ENCODE data around the gene HAPLN2. TPM values are rescaled to one million over a fixed set of nuclear protein-coding genes. Genes with fewer than 3 reads are reported as not detected.

The HAPLN2 gene
- total and polyA plus RNA-seq, 2 of the 4 experiments (the other 2 are of a cell fraction), result not detected

- H2BK20ac ChIP-seq (ENCODE audit: low read depth, low read length), result no peak overlapping the region
- H3K18ac ChIP-seq (ENCODE audit: low read depth, low read length), result no peak overlapping the region
- dilution Hi-C loops (cut with HindIII; ENCODE audit: low sequenced_read_pairs, unreplicated experiment), result no loop called here
- H3K4me1 ChIP-seq (ENCODE audit: control insufficient read depth, insufficient read depth, low read length), result no peaks in the 10 kb centered on the region
- no TSS peak for BruUV-seq (replicated peaks)
- no peak overlapping the region for H2BK120ac ChIP-seq (ENCODE audit: low read depth, low read length)
- in situ Hi-C loops (cut with MboI; ENCODE audit: low sequenced_read_pairs), result no loop called here
- no peak overlapping the region for H3K4ac ChIP-seq (ENCODE audit: low read depth, low read length)
- H2AK9ac ChIP-seq (replicated peaks; ENCODE audit: low read depth, low read length, poor library complexity), result no peak overlapping the region
- CTCF ChIA-PET, result interaction anchor here (1.1 kb wide), 1 partner anchor 13 kb away, joined by 3 read pairs; no protein-coding TSS in a partner anchor
- H4K8ac ChIP-seq (ENCODE audit: low read depth in 2 of 2, low read length in 2 of 2), result no peak overlapping the region
- H3K27ac ChIP-seq (ENCODE audit: insufficient read depth, low read length), result no peak overlapping the region
- H2BK5ac ChIP-seq (ENCODE audit: low read depth, low read length, poor library complexity, severe bottlenecking), result no peak overlapping the region
- H3K9me3 ChIP-seq (ENCODE audit: control insufficient read depth, insufficient read depth, low read length), result 0 out of 2 replicates have a peak, but pooled peaks cover 1% of the 10 kb centered on the region
- H3K56ac ChIP-seq (ENCODE audit: extremely low read depth, insufficient read depth, low read length), result no peak overlapping the region
- no peak overlapping the region for H2AK5ac ChIP-seq (ENCODE audit: low read depth, low read length)
- no peaks in the 10 kb centered on the region for H3K9me1 ChIP-seq (ENCODE audit: insufficient read depth, low read length)
- intact Hi-C loops (cut with micrococcal nuclease), result no loop called here
- TF ChIP-seq FOS (IDR thresholded peaks at IDR 0.05; ENCODE audit: low read depth, low read length) (no peak), POLR2A (IDR thresholded peaks at IDR 0.05; ENCODE audit: low read depth, low read length) (no peak), SMC3 (IDR thresholded peaks at IDR 0.05; ENCODE audit: low read depth, low read length) (no peak), CEBPB (IDR thresholded peaks at IDR 0.05; ENCODE audit: low read depth, low read length) (no peak), RFX5 (IDR thresholded peaks at IDR 0.05; ENCODE audit: low read depth, low read length) (no peak), MAZ (IDR thresholded peaks at IDR 0.05; ENCODE audit: borderline replicate concordance, low read depth, low read length) (no peak), RCOR1 (IDR thresholded peaks at IDR 0.05; ENCODE audit: insufficient replicate concordance, low read length) (no peak), ELK1 (IDR thresholded peaks at IDR 0.05; ENCODE audit: borderline replicate concordance, low read depth, low read length) (no peak), CTCF (conservative IDR thresholded peaks at IDR 0.05; ENCODE audit: low read depth, low read length) (no peak), NFE2L2 (IDR thresholded peaks at IDR 0.05; ENCODE audit: low read depth, low read length) (no peak)
- H3K14ac ChIP-seq (replicated peaks; ENCODE audit: low read depth, low read length), result no peak overlapping the region
- H3K27me3 ChIP-seq (ENCODE audit: control insufficient read depth, insufficient read depth, low read length), result peaks cover 83% of the 10 kb centered on the region
- no CpG with 5 or more reads among the region's 2 CpGs for whole genome bisulfite sequencing, 2 experiments (ENCODE audit: extremely low coverage in 2 of 2, insufficient read length in 1 of 2)
- DNase-seq (no peak), ATAC-seq (ENCODE audit: low read depth) (no peak)
- no peak overlapping the region for H4K91ac ChIP-seq (ENCODE audit: insufficient read depth, low read depth, low read length)
- H3K9ac ChIP-seq (ENCODE audit: low read depth, low read length), result no peak overlapping the region
- no peak overlapping the region for H4K5ac ChIP-seq (ENCODE audit: low read depth, low read length)
- POLR2A ChIA-PET (ENCODE audit: unreplicated experiment), result no interaction called here
- H3K4me2 ChIP-seq (ENCODE audit: low read depth, low read length), result no peak overlapping the region
- H3K36me3 ChIP-seq (ENCODE audit: control insufficient read depth, insufficient read depth, low read length), result no peaks in the 10 kb centered on the region
- no peak overlapping the region for H3K4me3 ChIP-seq (ENCODE audit: insufficient read depth, low read depth, low read length)
- no peaks in the 10 kb centered on the region for H3K79me1 ChIP-seq (ENCODE audit: low read depth in 1 of 2, low read length in 2 of 2)
- H2BK15ac ChIP-seq (ENCODE audit: low read depth, low read length), result no peak overlapping the region
- no peak overlapping the region for H2AFZ ChIP-seq (replicated peaks; ENCODE audit: low read length, poor library complexity)
- no peak overlapping the region for H3K23ac ChIP-seq (ENCODE audit: low read depth, low read length)
- peaks cover 7% of the 10 kb centered on the region; the same call in 1 of the 2 replicates for H4K20me1 ChIP-seq (ENCODE audit: insufficient read depth, low read length)
These were observed 29.7 kb downstream of the HAPLN2 start for GRCh38 chr1:156648951-156649350.

All from IMR-90 (cell line).